Endothelial cell of umbilical vein (primary cell): ENCODE results near the gene CLCN3. TPM values are rescaled to one million over a fixed set of nuclear protein-coding genes. Genes with fewer than 3 reads are reported as not detected.

ENCODE experiments used
- BruUV-seq: library from RNA; stranded (reverse); fragments of 400-500 nt; replicated peaks from 2 replicates; lab custom pipeline; 2021; lab: Mats Ljungman, UMichigan
- CTCF ChIA-PET: fragments of 300-600, 350-600 bp; sonication (Branson Sonifier 250); formaldehyde crosslinking; loops from one replicate; lab custom pipeline; 2021; ENCODE audit warnings: antibody characterized with exemption, inconsistent platforms; lab: Charles Lee
- POLR2A ChIA-PET: fragments of 300-600, 350-600 bp; sonication (Branson Sonifier 250); formaldehyde crosslinking; loops from one replicate; lab custom pipeline; 2021; ENCODE audit warnings: antibody characterized with exemption, inconsistent platforms; lab: Charles Lee
- DNase-seq: peaks from one replicate; pipeline ENCODE4 v3.0.0-alpha.2; 2011; ENCODE audit warnings: low read depth, low spot score
- FAIRE-seq: peaks from 2 replicates; lab custom pipeline; 2011; peaks lifted over from hg19 to GRCh38; lab: Jason Lieb, UNC
- H2AFZ ChIP-seq: 2 replicates; pipeline ENCODE4 v1.6.0; 2012; ENCODE audit warnings: low read depth, low read length, control low read depth, inconsistent platforms
- H3K27ac ChIP-seq: 2 replicates; pipeline ENCODE4 v1.5.1; 2011; ENCODE audit warnings: low read depth, mild to moderate bottlenecking, control low read depth, low read length, moderate library complexity; ENCODE audit not compliant: insufficient read depth
- H3K27me3 ChIP-seq, 2 experiments: 2 replicates each; pipeline versions ENCODE4 v1.6.0 to v1.6.1; 2011; ENCODE audit warnings: low read length in 2 of 2, mixed read lengths in 1 of 2; ENCODE audit not compliant: control insufficient read depth in 2 of 2, insufficient read depth in 2 of 2
- H3K36me3 ChIP-seq, 2 experiments: 2 replicates in 1 of 2; 3 replicates in 1 of 2; pipeline ENCODE4 v1.5.1; 2011; ENCODE audit warnings: low read length in 2 of 2, mild to moderate bottlenecking in 1 of 2, moderate library complexity in 1 of 2; ENCODE audit not compliant: control insufficient read depth in 2 of 2, insufficient read depth in 2 of 2; ENCODE audit errors: extremely low read depth in 1 of 2
- H3K4me1 ChIP-seq: 3 replicates; pipeline ENCODE4 v1.5.1; 2011; ENCODE audit warnings: mild to moderate bottlenecking, low read length; ENCODE audit not compliant: control insufficient read depth, insufficient read depth; ENCODE audit errors: extremely low read depth
- H3K4me2 ChIP-seq: 2 replicates; pipeline ENCODE4 v1.6.1; 2011; ENCODE audit warnings: low read length, control low read depth, mixed read lengths; ENCODE audit not compliant: insufficient read depth
- H3K4me3 ChIP-seq, 3 experiments: fragments of 200-600 bp in 1 of 3; sonication (generic), shearing (Covaris generic) in 1 of 3; replicated peaks in 1 of 3; 2 replicates each; pipeline ENCODE4 v1.5.1; 2011 to 2016; ENCODE audit warnings: control low read depth in 3 of 3, low read length in 3 of 3, mild to moderate bottlenecking in 2 of 3, inconsistent platforms in 1 of 3, low read depth in 1 of 3, moderate library complexity in 1 of 3; ENCODE audit not compliant: insufficient read depth in 1 of 3
- H3K79me2 ChIP-seq: 2 replicates; pipeline ENCODE4 v1.6.0; 2012; ENCODE audit warnings: low read length, inconsistent platforms; ENCODE audit not compliant: control insufficient read depth, insufficient read depth
- H3K9ac ChIP-seq: replicated peaks from 2 replicates; pipeline ENCODE3; 2011; ENCODE audit warnings: low read length, control low read depth; ENCODE audit not compliant: insufficient read depth; ENCODE audit errors: extremely low read depth
- H3K9me1 ChIP-seq: replicated peaks from 3 replicates; pipeline ENCODE4 v1.6.0; 2011; ENCODE audit warnings: mild to moderate bottlenecking, low read length; ENCODE audit not compliant: control insufficient read depth, insufficient read depth; ENCODE audit errors: extremely low read depth
- H3K9me3 ChIP-seq: replicated peaks from 2 replicates; pipeline ENCODE4 v1.5.1; 2012; ENCODE audit warnings: low read length, inconsistent platforms; ENCODE audit not compliant: control insufficient read depth, insufficient read depth
- H4K20me1 ChIP-seq: replicated peaks from 2 replicates; pipeline ENCODE3; 2011; ENCODE audit warnings: mild to moderate bottlenecking, low read length; ENCODE audit not compliant: control insufficient read depth, insufficient read depth; ENCODE audit errors: extremely low read depth
- EZH2 ChIP-seq: IDR thresholded peaks from 2 replicates; pipeline ENCODE4 v1.6.1; 2012; ENCODE audit warnings: borderline replicate concordance, low read depth, mild to moderate bottlenecking, moderate library complexity, low read length, inconsistent platforms; ENCODE audit not compliant: severe bottlenecking
- FOS ChIP-seq: IDR thresholded peaks from 2 replicates; pipeline ENCODE4 v1.6.1; 2011; ENCODE audit warnings: mild to moderate bottlenecking, low read length, moderate library complexity, borderline replicate concordance; ENCODE audit not compliant: insufficient read depth
- GATA2 ChIP-seq: IDR thresholded peaks from 2 replicates; pipeline ENCODE4 v1.7.0; 2011; ENCODE audit warnings: low read depth, mild to moderate bottlenecking, moderate library complexity, mixed read lengths, low read length; ENCODE audit not compliant: insufficient read length, insufficient read depth
- JUN ChIP-seq: IDR thresholded peaks from 2 replicates; pipeline ENCODE4 v1.6.1; 2011; ENCODE audit warnings: borderline replicate concordance, low read depth; ENCODE audit not compliant: insufficient read length, insufficient read depth
- MAX ChIP-seq: IDR thresholded peaks from 2 replicates; pipeline ENCODE4 v1.6.1; 2011; ENCODE audit not compliant: insufficient read depth, insufficient read length
- MYC ChIP-seq: IDR thresholded peaks from one replicate; pipeline ENCODE4 v1.6.1; 2011; ENCODE audit warnings: mild to moderate bottlenecking, low read depth, low read length
- POLR2A ChIP-seq: IDR thresholded peaks from 2 replicates; pipeline ENCODE4 v1.6.1; 2012; ENCODE audit warnings: low read depth, mild to moderate bottlenecking, control low read depth, low read length
- POLR2AphosphoS5 ChIP-seq: IDR thresholded peaks from 2 replicates; pipeline ENCODE4 v1.6.1; 2012; ENCODE audit warnings: low read depth, mild to moderate bottlenecking, control low read depth, low read length, moderate library complexity; ENCODE audit not compliant: insufficient read depth
- dilution Hi-C: fragments of 300-500 bp; cut with MboI; formaldehyde crosslinking; loops from one replicate; pipeline ENCODE4 v1.15.0; 2019; ENCODE audit warnings: low sequenced_read_pairs; ENCODE audit not compliant: extremely low pct_ligation_motif_present
- intact Hi-C: fragments of 100-400 bp; cut with micrococcal nuclease; formaldehyde crosslinking; loops from one replicate; pipeline ENCODE4 v1.10.0; 2022
- polyA plus RNA-seq, 4 experiments: library from polyadenylated mRNA; depleted of rRNA in 3 of 4; stranded (reverse) in 3 of 4; unstranded in 1 of 4; fragments of >200 nt; gene quantifications; 2 replicates each; pipeline versions ENCODE4 v1.2.1 to v1.2.3, GENCODE V29; 2011 to 2012; ENCODE audit warnings: missing spikeins in 1 of 4
- total RNA-seq: library from RNA; stranded (reverse); gene quantifications from 2 replicates; pipeline ENCODE4 v1.2.3, GENCODE V29; 2021
- TF ChIP-seq, protein P1 (sequence below), 2 donors: IDR thresholded peaks; 1 replicate in 1 of 2; 2 replicates in 1 of 2; pipeline ENCODE4 v1.5.1; 2011; ENCODE audit warnings: low read length in 2 of 2, mild to moderate bottlenecking in 2 of 2, moderate library complexity in 2 of 2, control low read depth in 1 of 2, inconsistent platforms in 1 of 2, low read depth in 1 of 2; ENCODE audit not compliant: insufficient read depth in 1 of 2; ENCODE audit errors: extremely low read depth in 1 of 2

Gene CLCN3
- total and polyA plus RNA-seq, 2 donors (not counting 3 experiments of a cell fraction or from before 2014, with no cell fraction given), result 16.5 to 51.4 TPM

GRCh38 chr4:169626331-169627282, 6.2 kb downstream of the CLCN3 start:
- H3K9me3 ChIP-seq, result no peaks in the 10 kb centered on the region
- BruUV-seq, result no TSS peak
- FAIRE-seq (no peak), DNase-seq (no peak)
- no peaks in the 10 kb centered on the region for H3K27me3 ChIP-seq
- H3K4me1 ChIP-seq, result peaks cover 9% of the 10 kb centered on the region
- H3K4me2 ChIP-seq, result no peak overlapping the region
- peaks cover 56% of the 10 kb centered on the region for H3K79me2 ChIP-seq
- H3K4me3 ChIP-seq, result no peak overlapping the region
- TF ChIP-seq MYC (no peak), JUN (no peak), EZH2 (no peak), POLR2AphosphoS5 (no peak), POLR2A (no peak), GATA2 (no peak), MAX (no peak), FOS (no peak)
- TF ChIP-seq, protein P1, sequence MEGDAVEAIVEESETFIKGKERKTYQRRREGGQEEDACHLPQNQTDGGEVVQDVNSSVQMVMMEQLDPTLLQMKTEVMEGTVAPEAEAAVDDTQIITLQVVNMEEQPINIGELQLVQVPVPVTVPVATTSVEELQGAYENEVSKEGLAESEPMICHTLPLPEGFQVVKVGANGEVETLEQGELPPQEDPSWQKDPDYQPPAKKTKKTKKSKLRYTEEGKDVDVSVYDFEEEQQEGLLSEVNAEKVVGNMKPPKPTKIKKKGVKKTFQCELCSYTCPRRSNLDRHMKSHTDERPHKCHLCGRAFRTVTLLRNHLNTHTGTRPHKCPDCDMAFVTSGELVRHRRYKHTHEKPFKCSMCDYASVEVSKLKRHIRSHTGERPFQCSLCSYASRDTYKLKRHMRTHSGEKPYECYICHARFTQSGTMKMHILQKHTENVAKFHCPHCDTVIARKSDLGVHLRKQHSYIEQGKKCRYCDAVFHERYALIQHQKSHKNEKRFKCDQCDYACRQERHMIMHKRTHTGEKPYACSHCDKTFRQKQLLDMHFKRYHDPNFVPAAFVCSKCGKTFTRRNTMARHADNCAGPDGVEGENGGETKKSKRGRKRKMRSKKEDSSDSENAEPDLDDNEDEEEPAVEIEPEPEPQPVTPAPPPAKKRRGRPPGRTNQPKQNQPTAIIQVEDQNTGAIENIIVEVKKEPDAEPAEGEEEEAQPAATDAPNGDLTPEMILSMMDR (IDR thresholded peaks at IDR 0.05; ENCODE audit: extremely low read depth in 1 of 2, insufficient read depth in 1 of 2, low read depth in 1 of 2, low read length in 2 of 2), result no peak
- intact Hi-C loops, result no loop called here
- H3K9me1 ChIP-seq, result no peaks in the 10 kb centered on the region
- H3K27ac ChIP-seq, result no peak overlapping the region
- dilution Hi-C loops, result no loop called here
- H3K9ac ChIP-seq, result no peak overlapping the region
- H2AFZ ChIP-seq, result no peak overlapping the region
- H3K36me3 ChIP-seq, result no peaks in the 10 kb centered on the region
- POLR2A ChIA-PET, result no interaction called here
- CTCF ChIA-PET, result interaction anchor here (0.6 to 0.7 kb wide), 2 partner anchors 22 to 32 kb away, joined by 3 read pairs; no protein-coding TSS in a partner anchor
- peaks cover 4% of the 10 kb centered on the region for H4K20me1 ChIP-seq
